ENCODE measurements around the gene PRKCD.

Gene PRKCD

DNA sequence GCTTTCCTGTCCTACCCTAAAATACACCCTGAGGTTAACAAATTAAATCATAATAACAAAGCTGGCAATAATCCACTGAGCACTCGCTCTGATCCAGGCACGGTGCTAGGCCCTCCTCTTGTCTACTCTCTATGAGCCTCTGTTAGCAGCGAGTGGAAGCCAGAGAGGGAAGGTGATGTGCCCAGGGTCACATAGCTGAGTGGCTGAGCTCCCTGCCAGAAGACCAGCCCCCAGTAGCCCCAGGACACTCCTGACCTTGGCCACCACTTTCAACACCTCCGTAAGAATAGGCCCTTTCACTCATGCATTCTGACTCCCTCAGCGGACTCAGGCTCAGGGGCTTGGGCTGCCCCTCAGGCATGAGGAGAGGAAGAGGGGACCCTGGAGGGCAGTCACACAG, 9.5 kb upstream of the PRKCD start:
- Histone ChIP-seq H2AFZ (ENCODE audit: low read length) (no peak overlapping the region), H3K9ac (ENCODE audit: low read depth, low read length, poor library complexity) (no peak overlapping the region)
- no peak for DNase-seq (ENCODE audit: low spot score)

DNA sequence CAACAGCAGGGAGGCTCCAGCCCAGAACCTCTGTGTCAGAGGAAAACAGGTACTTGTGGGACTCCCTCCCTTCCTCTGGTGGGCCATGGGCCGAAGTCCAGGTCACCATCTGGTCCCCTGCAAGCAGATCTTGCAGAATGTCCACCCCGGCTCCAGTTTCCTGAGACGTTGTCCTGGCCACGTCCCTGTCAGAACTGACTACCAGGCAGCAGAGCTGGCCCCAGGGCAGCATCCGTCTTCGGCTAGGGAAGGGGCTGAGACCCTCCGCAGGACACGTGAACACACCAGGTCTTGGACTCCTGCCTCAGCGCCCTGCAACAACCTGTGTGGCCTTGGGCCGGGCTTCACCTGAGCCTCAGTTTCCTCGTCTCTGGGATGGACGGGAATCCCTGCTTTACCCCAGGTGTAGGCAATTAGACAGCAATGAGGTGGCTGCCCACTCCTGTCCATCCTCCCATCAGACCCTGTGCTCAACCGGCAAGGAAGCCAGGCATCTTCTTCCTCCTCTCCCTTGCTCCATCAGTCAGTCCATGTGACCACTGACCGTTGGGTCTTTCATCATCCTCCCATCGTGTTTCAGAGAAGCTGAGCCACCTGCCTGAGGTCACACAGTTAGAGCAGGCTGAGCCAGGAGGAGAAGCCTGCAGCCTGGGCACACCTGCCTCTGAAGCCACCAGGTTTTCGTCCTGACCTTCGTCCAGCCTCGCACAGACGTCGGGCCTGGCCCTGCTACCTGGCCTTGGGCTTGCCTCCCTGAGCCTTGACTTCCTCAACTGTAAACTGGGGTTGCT, 8.9 kb upstream of the PRKCD start:
- no peak overlapping the region for H3K14ac ChIP-seq (ENCODE audit: low read length)
- H3K36me3 ChIP-seq (replicated peaks in 1 of 2; ENCODE audit: control insufficient read depth in 2 of 2, insufficient read depth in 2 of 2, low read length in 2 of 2) = no peaks in the 10 kb centered on the region
- H3K4ac ChIP-seq (ENCODE audit: low read length) = no peak overlapping the region
- H3K4me2 ChIP-seq (ENCODE audit: insufficient read depth, low read length, poor library complexity, severe bottlenecking) = no peak overlapping the region
- H3K4me1 ChIP-seq (ENCODE audit: control insufficient read depth in 2 of 2, insufficient read depth in 1 of 2, low read depth in 1 of 2, low read length in 2 of 2) = peaks cover 0 to 6% of the 10 kb centered on the region in 2 donors
- H2AFZ ChIP-seq (ENCODE audit: low read length) = no peak overlapping the region
- no peaks in the 10 kb centered on the region for H3K9me3 ChIP-seq (replicated peaks in 1 of 2; ENCODE audit: control insufficient read depth in 2 of 2, insufficient read depth in 1 of 2, low read depth in 1 of 2, low read length in 2 of 2)
- peak overlapping the region; percentile 35 for H3K23ac ChIP-seq (ENCODE audit: low read depth, low read length, poor library complexity)
- peak overlapping the region; percentile 31 for H2BK5ac ChIP-seq (ENCODE audit: low read length)
- H3K9ac ChIP-seq (ENCODE audit: low read depth, low read length, poor library complexity) = no peak overlapping the region
- H4K8ac ChIP-seq (ENCODE audit: low read depth, low read length) = no peak overlapping the region
- no CpG with 5 or more reads among the region's 20 CpGs for WGBS, 2 donors (ENCODE audit: extremely low coverage in 2 of 2, insufficient read length in 2 of 2, insufficient replicate concordance in 1 of 2)
- peak overlapping the region; percentile 34 for H2BK15ac ChIP-seq (ENCODE audit: low read length)
- no peak overlapping the region for H4K91ac ChIP-seq (ENCODE audit: low read depth, low read length, poor library complexity)
- peak overlapping the region; percentile 32 for H3K18ac ChIP-seq (ENCODE audit: low read length)
- H3K4me3 ChIP-seq (ENCODE audit: low read length in 2 of 2) = no peak overlapping the region
- no peak overlapping the region for H2BK12ac ChIP-seq (ENCODE audit: low read length)
- peak overlapping the region; percentile 30 for H2BK120ac ChIP-seq (ENCODE audit: low read depth, low read length)
- DNase-seq (ENCODE audit: low spot score) = no peak
- peak overlapping the region; percentile 57 for H2AK5ac ChIP-seq (ENCODE audit: low read depth, low read length)
- H3K27ac ChIP-seq (replicated peaks; ENCODE audit: low read length) = no peak overlapping the region
- peaks cover 0 to 92% (median 7%) of the 10 kb centered on the region in 3 experiments for H3K27me3 ChIP-seq (ENCODE audit: control insufficient read depth in 3 of 3, insufficient read depth in 3 of 3, low read depth in 1 of 3, low read length in 3 of 3)
- no peaks in the 10 kb centered on the region for H3K79me1 ChIP-seq (ENCODE audit: low read depth, low read length)

More for the DNA sequence above, 9.5 kb upstream of the PRKCD start:
- Histone ChIP-seq H3K23ac (ENCODE audit: low read depth, low read length, poor library complexity) (no peak overlapping the region), H3K18ac (ENCODE audit: low read length) (no peak overlapping the region), H3K27ac (replicated peaks; ENCODE audit: low read length) (no peak overlapping the region), H3K9me3 (replicated peaks in 1 of 2; ENCODE audit: control insufficient read depth in 2 of 2, insufficient read depth in 1 of 2, low read depth in 1 of 2, low read length in 2 of 2) (no peaks in the 10 kb centered on the region), H3K4me2 (ENCODE audit: insufficient read depth, low read length, poor library complexity, severe bottlenecking) (no peak overlapping the region), H3K4me1 (ENCODE audit: control insufficient read depth in 2 of 2, insufficient read depth in 1 of 2, low read depth in 1 of 2, low read length in 2 of 2) (peaks cover 0 to 3% of the 10 kb centered on the region in 2 donors), H3K79me1 (ENCODE audit: low read depth, low read length) (no peaks in the 10 kb centered on the region), H3K36me3 (replicated peaks in 1 of 2; ENCODE audit: control insufficient read depth in 2 of 2, insufficient read depth in 2 of 2, low read length in 2 of 2) (no peaks in the 10 kb centered on the region), H3K27me3 (ENCODE audit: control insufficient read depth in 3 of 3, insufficient read depth in 3 of 3, low read depth in 1 of 3, low read length in 3 of 3) (peaks cover 0 to 92% (median 3%) of the 10 kb centered on the region in 3 experiments), H2BK5ac (ENCODE audit: low read length) (peak overlapping the region; percentile 31), H2BK120ac (ENCODE audit: low read depth, low read length) (no peak overlapping the region), H3K4me3 (ENCODE audit: low read length in 2 of 2) (no peak overlapping the region), H4K8ac (ENCODE audit: low read depth, low read length) (no peak overlapping the region), H2BK15ac (ENCODE audit: low read length) (no peak overlapping the region), H2AK5ac (ENCODE audit: low read depth, low read length) (no peak overlapping the region), H2BK12ac (ENCODE audit: low read length) (peak overlapping the region; percentile 35), H4K91ac (ENCODE audit: low read depth, low read length, poor library complexity) (no peak overlapping the region), H3K14ac (ENCODE audit: low read length) (no peak overlapping the region), H3K4ac (ENCODE audit: low read length) (no peak overlapping the region)
- no CpG with 5 or more reads among the region's 5 CpGs for WGBS, 2 donors (ENCODE audit: extremely low coverage in 2 of 2, insufficient read length in 2 of 2, insufficient replicate concordance in 1 of 2)

DNA sequence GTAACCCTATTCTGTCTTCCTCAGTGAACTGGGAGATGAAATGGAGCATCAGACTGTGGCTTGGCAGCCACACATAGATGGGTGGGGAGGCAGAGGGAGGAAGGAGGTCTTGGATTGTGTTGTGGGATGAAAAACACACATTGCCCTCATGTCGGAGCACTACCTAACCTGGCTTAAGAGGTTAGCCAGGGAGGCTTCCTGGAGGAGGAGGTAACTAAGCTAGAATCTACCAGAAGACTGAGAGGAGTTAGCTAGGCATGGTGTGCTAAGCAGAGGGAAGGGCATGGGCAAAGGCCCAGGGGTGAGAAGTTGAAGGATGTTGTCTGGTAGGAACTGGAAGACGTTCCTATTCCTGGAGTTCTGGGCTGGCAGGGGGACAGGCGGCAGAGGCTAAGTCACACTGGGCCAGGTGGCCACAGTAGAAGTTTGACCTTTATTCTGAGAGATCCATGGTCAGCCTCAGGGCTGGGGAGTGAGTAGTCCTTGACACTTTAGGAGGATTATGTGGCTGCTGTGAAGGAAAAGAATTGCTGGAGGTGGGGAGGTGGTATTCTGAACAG, 7.7 kb upstream of the PRKCD start:
- H3K27ac ChIP-seq (replicated peaks; ENCODE audit: low read length) = no peak overlapping the region
- no peak overlapping the region for H3K4me2 ChIP-seq (ENCODE audit: insufficient read depth, low read length, poor library complexity, severe bottlenecking)
- no peak overlapping the region for H2BK12ac ChIP-seq (ENCODE audit: low read length)
- no peak overlapping the region for H3K4ac ChIP-seq (ENCODE audit: low read length)
- no peak overlapping the region for H2BK15ac ChIP-seq (ENCODE audit: low read length)
- no peaks in the 10 kb centered on the region for H3K79me1 ChIP-seq (ENCODE audit: low read depth, low read length)
- no CpG with 5 or more reads among the region's 3 CpGs for WGBS, 2 donors (ENCODE audit: extremely low coverage in 2 of 2, insufficient read length in 2 of 2, insufficient replicate concordance in 1 of 2)
- no peak overlapping the region for H2BK120ac ChIP-seq (ENCODE audit: low read depth, low read length)
- H3K18ac ChIP-seq (ENCODE audit: low read length) = no peak overlapping the region
- H3K27me3 ChIP-seq (ENCODE audit: control insufficient read depth in 3 of 3, insufficient read depth in 3 of 3, low read depth in 1 of 3, low read length in 3 of 3) = peaks cover 0 to 93% (median 10%) of the 10 kb centered on the region in 3 experiments
- H3K9me3 ChIP-seq (replicated peaks in 1 of 2; ENCODE audit: control insufficient read depth in 2 of 2, insufficient read depth in 1 of 2, low read depth in 1 of 2, low read length in 2 of 2) = no peaks in the 10 kb centered on the region
- no peaks in the 10 kb centered on the region for H3K36me3 ChIP-seq (replicated peaks in 1 of 2; ENCODE audit: control insufficient read depth in 2 of 2, insufficient read depth in 2 of 2, low read length in 2 of 2)
- no peak overlapping the region for H3K4me3 ChIP-seq (ENCODE audit: low read length in 2 of 2)
- H3K4me1 ChIP-seq (ENCODE audit: control insufficient read depth in 2 of 2, insufficient read depth in 1 of 2, low read depth in 1 of 2, low read length in 2 of 2) = peaks cover 0 to 8% of the 10 kb centered on the region in 2 donors
- no peak overlapping the region for H2AFZ ChIP-seq (ENCODE audit: low read length)
- no peak overlapping the region for H2AK5ac ChIP-seq (ENCODE audit: low read depth, low read length)
- peak overlapping the region; percentile 9 for H3K23ac ChIP-seq (ENCODE audit: low read depth, low read length, poor library complexity)
- no peak overlapping the region for H2BK5ac ChIP-seq (ENCODE audit: low read length)
- H3K9ac ChIP-seq (ENCODE audit: low read depth, low read length, poor library complexity) = no peak overlapping the region
- no peak overlapping the region for H4K8ac ChIP-seq (ENCODE audit: low read depth, low read length)
- no peak overlapping the region for H3K14ac ChIP-seq (ENCODE audit: low read length)
- no peak for DNase-seq (ENCODE audit: low spot score)
- no peak overlapping the region for H4K91ac ChIP-seq (ENCODE audit: low read depth, low read length, poor library complexity)

DNA sequence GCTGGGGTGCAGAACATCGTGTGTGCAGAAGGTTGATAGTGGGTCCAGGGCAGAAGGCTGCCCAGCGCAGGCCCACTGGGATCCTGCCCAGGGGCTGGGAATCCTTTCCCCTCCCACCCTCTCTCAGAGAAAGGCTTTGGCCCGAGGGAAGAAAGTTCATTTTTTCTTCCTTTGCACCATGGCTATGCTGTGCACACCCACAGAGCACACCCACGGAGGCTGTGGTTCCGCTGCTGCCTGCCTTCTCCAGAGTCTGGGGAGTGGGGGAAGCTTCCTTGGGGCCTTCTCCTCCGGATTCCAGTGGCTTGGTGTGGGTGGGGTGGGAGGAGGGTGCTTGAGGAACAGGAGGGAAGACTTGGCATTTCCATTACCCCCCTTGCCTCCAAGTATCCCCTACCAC, 7.0 kb upstream of the PRKCD start:
- WGBS, 2 donors (ENCODE audit: extremely low coverage in 2 of 2, insufficient read length in 2 of 2, insufficient replicate concordance in 1 of 2) = no CpG with 5 or more reads among the region's 6 CpGs
- Histone ChIP-seq H2BK5ac (ENCODE audit: low read length) (no peak overlapping the region), H4K8ac (ENCODE audit: low read depth, low read length) (no peak overlapping the region), H3K79me1 (ENCODE audit: low read depth, low read length) (no peaks in the 10 kb centered on the region), H2BK12ac (ENCODE audit: low read length) (no peak overlapping the region), H2BK120ac (ENCODE audit: low read depth, low read length) (no peak overlapping the region), H4K91ac (ENCODE audit: low read depth, low read length, poor library complexity) (no peak overlapping the region), H3K27ac (replicated peaks; ENCODE audit: low read length) (no peak overlapping the region), H3K23ac (ENCODE audit: low read depth, low read length, poor library complexity) (no peak overlapping the region), H3K27me3 (ENCODE audit: control insufficient read depth in 3 of 3, insufficient read depth in 3 of 3, low read depth in 1 of 3, low read length in 3 of 3) (peaks cover 0 to 98% (median 11%) of the 10 kb centered on the region in 3 experiments), H3K4me3 (ENCODE audit: low read length in 2 of 2) (no peak overlapping the region), H3K36me3 (replicated peaks in 1 of 2; ENCODE audit: control insufficient read depth in 2 of 2, insufficient read depth in 2 of 2, low read length in 2 of 2) (no peaks in the 10 kb centered on the region), H3K4ac (ENCODE audit: low read length) (no peak overlapping the region), H2AFZ (ENCODE audit: low read length) (no peak overlapping the region), H2BK15ac (ENCODE audit: low read length) (no peak overlapping the region), H3K18ac (ENCODE audit: low read length) (no peak overlapping the region), H3K4me2 (ENCODE audit: insufficient read depth, low read length, poor library complexity, severe bottlenecking) (no peak overlapping the region), H3K9ac (ENCODE audit: low read depth, low read length, poor library complexity) (no peak overlapping the region), H3K9me3 (replicated peaks in 1 of 2; ENCODE audit: control insufficient read depth in 2 of 2, insufficient read depth in 1 of 2, low read depth in 1 of 2, low read length in 2 of 2) (no peaks in the 10 kb centered on the region), H3K14ac (ENCODE audit: low read length) (no peak overlapping the region), H2AK5ac (ENCODE audit: low read depth, low read length) (peak overlapping the region; percentile 22), H3K4me1 (ENCODE audit: control insufficient read depth in 2 of 2, insufficient read depth in 1 of 2, low read depth in 1 of 2, low read length in 2 of 2) (peaks cover 0 to 9% of the 10 kb centered on the region in 2 donors)
- DNase-seq (ENCODE audit: low spot score) = no peak
